ENCODE measurements around the gene ISX. TPM values are rescaled to one million over a fixed set of nuclear protein-coding genes. Genes with fewer than 3 reads are reported as not detected.

The ISX gene
- total and polyA plus RNA-seq, 2 donors (not counting 1 experiment from before 2014, with no cell fraction given): not detected

DNA sequence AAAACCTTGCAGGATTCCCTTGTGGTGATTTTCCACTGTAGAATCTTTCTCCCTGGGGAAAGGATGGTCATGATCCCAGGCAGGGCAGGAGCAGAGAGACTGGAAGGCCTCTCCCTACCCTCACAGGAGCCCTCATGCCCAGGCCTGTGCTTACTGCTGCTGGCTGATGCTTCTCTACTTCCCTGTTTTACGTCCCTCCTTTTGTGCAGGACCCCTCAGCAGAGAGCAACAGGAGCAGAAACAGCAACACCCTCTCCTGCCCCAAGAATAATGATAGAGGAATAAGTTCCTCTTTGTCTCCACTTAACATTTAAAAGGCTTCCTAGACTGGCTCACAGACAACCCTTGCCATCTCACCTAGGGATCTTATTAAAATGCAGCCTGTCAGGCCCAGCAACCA, 3.6 kb downstream of the ISX start:
- TF ChIP-seq, protein P1, sequence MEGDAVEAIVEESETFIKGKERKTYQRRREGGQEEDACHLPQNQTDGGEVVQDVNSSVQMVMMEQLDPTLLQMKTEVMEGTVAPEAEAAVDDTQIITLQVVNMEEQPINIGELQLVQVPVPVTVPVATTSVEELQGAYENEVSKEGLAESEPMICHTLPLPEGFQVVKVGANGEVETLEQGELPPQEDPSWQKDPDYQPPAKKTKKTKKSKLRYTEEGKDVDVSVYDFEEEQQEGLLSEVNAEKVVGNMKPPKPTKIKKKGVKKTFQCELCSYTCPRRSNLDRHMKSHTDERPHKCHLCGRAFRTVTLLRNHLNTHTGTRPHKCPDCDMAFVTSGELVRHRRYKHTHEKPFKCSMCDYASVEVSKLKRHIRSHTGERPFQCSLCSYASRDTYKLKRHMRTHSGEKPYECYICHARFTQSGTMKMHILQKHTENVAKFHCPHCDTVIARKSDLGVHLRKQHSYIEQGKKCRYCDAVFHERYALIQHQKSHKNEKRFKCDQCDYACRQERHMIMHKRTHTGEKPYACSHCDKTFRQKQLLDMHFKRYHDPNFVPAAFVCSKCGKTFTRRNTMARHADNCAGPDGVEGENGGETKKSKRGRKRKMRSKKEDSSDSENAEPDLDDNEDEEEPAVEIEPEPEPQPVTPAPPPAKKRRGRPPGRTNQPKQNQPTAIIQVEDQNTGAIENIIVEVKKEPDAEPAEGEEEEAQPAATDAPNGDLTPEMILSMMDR (conservative IDR thresholded peaks at IDR 0.05 in 1 of 2, IDR thresholded peaks at IDR 0.05 in 1 of 2; ENCODE audit: low read depth in 1 of 2, low read length in 2 of 2): no peak
- TF ChIP-seq EZH2 (IDR thresholded peaks at IDR 0.05; ENCODE audit: low read length, missing control alignments): no peak
- H3K4me3 ChIP-seq (replicated peaks in 1 of 4; ENCODE audit: control extremely low read depth in 1 of 4, insufficient read depth in 1 of 4, low read depth in 3 of 4, low read length in 4 of 4): no peak overlapping the region
- no peak for DNase-seq (ENCODE audit: low read depth in 2 of 2)
- no peaks in the 10 kb centered on the region for H3K9me3 ChIP-seq (ENCODE audit: control insufficient read depth, insufficient read depth, low read depth, low read length)
- H3K27me3 ChIP-seq (ENCODE audit: control insufficient read depth, insufficient read depth, low read length): no peaks in the 10 kb centered on the region
- H3K4me1 ChIP-seq (ENCODE audit: control insufficient read depth, extremely low read depth, insufficient read depth, low read length): no peaks in the 10 kb centered on the region
- no peaks in the 10 kb centered on the region for H3K36me3 ChIP-seq (ENCODE audit: control insufficient read depth, insufficient read depth, low read length)
- no peak overlapping the region for H3K9ac ChIP-seq (ENCODE audit: insufficient read depth, low read length)
- no peaks in the 10 kb centered on the region for H3K79me2 ChIP-seq (ENCODE audit: control insufficient read depth, insufficient read depth, low read length)
- H3K4me2 ChIP-seq (ENCODE audit: extremely low read depth, insufficient read depth, low read length): no peak overlapping the region
- no peak overlapping the region for H3K27ac ChIP-seq (ENCODE audit: insufficient read depth, low read length)
- H2AFZ ChIP-seq (ENCODE audit: low read length): no peak overlapping the region
- no peaks in the 10 kb centered on the region for H4K20me1 ChIP-seq (ENCODE audit: control insufficient read depth, extremely low read depth, insufficient read depth, low read length)

GRCh38 chr22:35070451-35071093, 4.6 kb downstream of the ISX start:
- H4K20me1 ChIP-seq (ENCODE audit: control insufficient read depth, extremely low read depth, insufficient read depth, low read length): no peaks in the 10 kb centered on the region
- H3K9me3 ChIP-seq (ENCODE audit: control insufficient read depth, insufficient read depth, low read depth, low read length): no peaks in the 10 kb centered on the region
- no peak overlapping the region for H3K4me2 ChIP-seq (ENCODE audit: extremely low read depth, insufficient read depth, low read length)
- no peaks in the 10 kb centered on the region for H3K36me3 ChIP-seq (ENCODE audit: control insufficient read depth, insufficient read depth, low read length)
- H3K27ac ChIP-seq (ENCODE audit: insufficient read depth, low read length): no peak overlapping the region
- no peaks in the 10 kb centered on the region for H3K79me2 ChIP-seq (ENCODE audit: control insufficient read depth, insufficient read depth, low read length)
- H3K4me1 ChIP-seq (ENCODE audit: control insufficient read depth, extremely low read depth, insufficient read depth, low read length): no peaks in the 10 kb centered on the region
- no peaks in the 10 kb centered on the region for H3K27me3 ChIP-seq (ENCODE audit: control insufficient read depth, insufficient read depth, low read length)
- H2AFZ ChIP-seq (ENCODE audit: low read length): no peak overlapping the region
- no peak overlapping the region for H3K9ac ChIP-seq (ENCODE audit: insufficient read depth, low read length)
- no peak overlapping the region for H3K4me3 ChIP-seq (replicated peaks in 1 of 4; ENCODE audit: control extremely low read depth in 1 of 4, insufficient read depth in 1 of 4, low read depth in 3 of 4, low read length in 4 of 4)
- DNase-seq (ENCODE audit: low read depth in 2 of 2): no peak
- TF ChIP-seq, protein P1 (conservative IDR thresholded peaks at IDR 0.05 in 1 of 2, IDR thresholded peaks at IDR 0.05 in 1 of 2; ENCODE audit: low read depth in 1 of 2, low read length in 2 of 2): no peak
- no peak for TF ChIP-seq EZH2 (IDR thresholded peaks at IDR 0.05; ENCODE audit: low read length, missing control alignments)

DNA sequence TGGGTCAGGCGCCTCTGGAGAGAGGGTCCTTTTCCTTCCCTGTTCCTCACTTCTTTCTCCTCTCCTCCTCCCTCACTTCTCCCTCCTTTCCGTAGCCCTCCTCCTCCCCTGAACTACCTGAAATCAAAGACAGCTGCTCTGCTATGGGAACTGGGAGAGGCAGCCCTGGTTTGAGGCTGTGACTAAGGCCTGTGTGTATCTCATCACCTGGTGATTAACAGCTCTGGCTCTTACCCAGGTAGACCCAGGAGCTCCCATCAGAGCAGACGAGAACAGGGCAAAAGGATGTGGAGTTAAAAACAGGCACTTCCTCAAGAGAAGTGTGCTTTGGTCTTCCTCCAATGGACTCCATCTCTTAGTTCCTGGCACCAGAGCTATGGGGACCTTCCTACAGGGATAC, 5.8 kb downstream of the ISX start:
- no peak for TF ChIP-seq EZH2 (IDR thresholded peaks at IDR 0.05; ENCODE audit: low read length, missing control alignments)
- TF ChIP-seq, protein P1 (conservative IDR thresholded peaks at IDR 0.05 in 1 of 2, IDR thresholded peaks at IDR 0.05 in 1 of 2; ENCODE audit: low read depth in 1 of 2, low read length in 2 of 2): no peak
- DNase-seq (ENCODE audit: low read depth in 2 of 2): no peak
- Histone ChIP-seq H3K36me3 (ENCODE audit: control insufficient read depth, insufficient read depth, low read length) (no peaks in the 10 kb centered on the region), H3K9ac (ENCODE audit: insufficient read depth, low read length) (no peak overlapping the region), H3K9me3 (ENCODE audit: control insufficient read depth, insufficient read depth, low read depth, low read length) (no peaks in the 10 kb centered on the region), H3K27me3 (ENCODE audit: control insufficient read depth, insufficient read depth, low read length) (no peaks in the 10 kb centered on the region), H3K4me1 (ENCODE audit: control insufficient read depth, extremely low read depth, insufficient read depth, low read length) (no peaks in the 10 kb centered on the region), H3K4me2 (ENCODE audit: extremely low read depth, insufficient read depth, low read length) (no peak overlapping the region), H3K4me3 (replicated peaks in 1 of 4; ENCODE audit: control extremely low read depth in 1 of 4, insufficient read depth in 1 of 4, low read depth in 3 of 4, low read length in 4 of 4) (no peak overlapping the region), H2AFZ (ENCODE audit: low read length) (no peak overlapping the region), H3K27ac (ENCODE audit: insufficient read depth, low read length) (no peak overlapping the region), H3K79me2 (ENCODE audit: control insufficient read depth, insufficient read depth, low read length) (no peaks in the 10 kb centered on the region), H4K20me1 (ENCODE audit: control insufficient read depth, extremely low read depth, insufficient read depth, low read length) (no peaks in the 10 kb centered on the region)

Data from fibroblast of lung (primary cell).